HepG2 (cell line): ENCODE results near the gene RNF168. TPM values are rescaled to one million over a fixed set of nuclear protein-coding genes. Genes with fewer than 3 reads are reported as not detected.

Source experiments
- BCL6 ChIP-seq: IDR thresholded peaks from 2 replicates; pipeline ENCODE4 v1.6.1; 2016; ENCODE audit warnings: missing genetic modification reagents, missing compliant biosample characterization
- CBX5 ChIP-seq: sonication (generic); formaldehyde crosslinking; IDR thresholded peaks from 2 replicates; pipeline ENCODE4 v1.4.0; 2020; ENCODE audit warnings: missing genetic modification reagents, borderline replicate concordance
- CCDC6 ChIP-seq: sonication (generic); formaldehyde crosslinking; IDR thresholded peaks from 2 replicates; pipeline ENCODE4 v1.8.1; 2022; ENCODE audit warnings: mild to moderate bottlenecking, missing genetic modification reagents, moderate library complexity
- IRF2 ChIP-seq: IDR thresholded peaks from 2 replicates; pipeline ENCODE4 v1.6.1; 2018; ENCODE audit warnings: missing genetic modification reagents, missing compliant biosample characterization
- JARID2 ChIP-seq: sonication (generic); formaldehyde crosslinking; IDR thresholded peaks from 2 replicates; pipeline ENCODE4 v1.8.1; 2023; ENCODE audit warnings: missing genetic modification reagents, inconsistent platforms; ENCODE audit not compliant: insufficient replicate concordance
- PLRG1 ChIP-seq: fragments of 450-650 bp; conservative IDR thresholded peaks from 2 replicates; pipeline ENCODE4 v1.6.1; 2016
- TBX3 ChIP-seq: fragments of 450-650 bp; IDR thresholded peaks from 2 replicates; pipeline ENCODE4 v1.6.1; 2017; ENCODE audit warnings: antibody characterized with exemption, mild to moderate bottlenecking, inconsistent platforms, borderline replicate concordance
- ZBTB3 ChIP-seq: sonication (generic); formaldehyde crosslinking; IDR thresholded peaks from 2 replicates; pipeline ENCODE4 v1.4.0; 2020; ENCODE audit warnings: low read depth, mild to moderate bottlenecking, moderate library complexity, missing genetic modification reagents, borderline replicate concordance
- ZFX ChIP-seq: sonication (generic); formaldehyde crosslinking; IDR thresholded peaks from 2 replicates; pipeline ENCODE4 v1.4.0; 2020; ENCODE audit warnings: mild to moderate bottlenecking, low read depth, missing genetic modification reagents, moderate library complexity
- ZHX2 ChIP-seq, 2 experiments: sonication (generic) in 1 of 2; formaldehyde crosslinking in 1 of 2; IDR thresholded peaks; 2 replicates each; pipeline versions ENCODE4 v1.6.1 to v1.9.0; 2014 to 2022; ENCODE audit warnings: antibody characterized with exemption in 1 of 2, borderline replicate concordance in 1 of 2, inconsistent platforms in 1 of 2, low read depth in 1 of 2, missing genetic modification reagents in 1 of 2
- ZMAT3 ChIP-seq: sonication (generic); formaldehyde crosslinking; conservative IDR thresholded peaks from 2 replicates; pipeline ENCODE4 v1.7.0; 2021; ENCODE audit warnings: missing genetic modification reagents
- ZNF20 ChIP-seq: sonication (generic); formaldehyde crosslinking; IDR thresholded peaks from 2 replicates; pipeline ENCODE4 v1.4.0; 2020; ENCODE audit warnings: mild to moderate bottlenecking, moderate library complexity, missing genetic modification reagents
- ZNF441 ChIP-seq: sonication (generic); formaldehyde crosslinking; IDR thresholded peaks from 2 replicates; pipeline ENCODE4 v1.7.0; 2021; ENCODE audit warnings: missing genetic modification reagents, borderline replicate concordance
- ZNF562 ChIP-seq: sonication (generic); formaldehyde crosslinking; IDR thresholded peaks from 2 replicates; pipeline ENCODE4 v1.8.0; 2022; ENCODE audit warnings: missing genetic modification reagents, borderline replicate concordance
- ZNF788 ChIP-seq: sonication (generic); formaldehyde crosslinking; IDR thresholded peaks from 2 replicates; pipeline ENCODE4 v1.5.0; 2020; ENCODE audit warnings: mild to moderate bottlenecking, missing genetic modification reagents, borderline replicate concordance
- ZSCAN12 ChIP-seq: sonication (generic); formaldehyde crosslinking; IDR thresholded peaks from 2 replicates; pipeline ENCODE4 v1.9.0; 2021; ENCODE audit warnings: mild to moderate bottlenecking, missing genetic modification reagents
- polyA plus RNA-seq, 8 experiments: library from polyadenylated mRNA; depleted of rRNA in 3 of 8; stranded (reverse) in 7 of 8; unstranded in 1 of 8; fragments of >200 nt; fragmentation: Illumina TruSeq in 4 of 8; extraction: Trizol in 4 of 8; gene quantifications; 2 replicates each; pipeline versions ENCODE4 v1.2.1 to v1.2.3, GENCODE V29; 2011 to 2016; ENCODE audit warnings: low read depth in 4 of 8, missing spikeins in 1 of 8, mixed read lengths in 1 of 8; ENCODE audit not compliant: insufficient read depth in 1 of 8
- total RNA-seq, 5 experiments: library from RNA; depleted of rRNA; stranded (reverse); fragments of >200 nt; fragmentation: Illumina TruSeq; extraction: Trizol; gene quantifications; 2 replicates each; pipeline ENCODE4 v1.2.3, GENCODE V29; 2016; ENCODE audit warnings: low read depth in 1 of 5
- TF ChIP-seq, protein P1 (sequence below): sonication (generic); formaldehyde crosslinking; IDR thresholded peaks from 2 replicates; pipeline ENCODE4 v1.8.1; 2022; ENCODE audit warnings: low read depth, mild to moderate bottlenecking, missing genetic modification reagents
- TF ChIP-seq, protein P2 (sequence below): IDR thresholded peaks from 2 replicates; pipeline ENCODE4 v1.6.1; 2016; ENCODE audit warnings: missing biosample characterization, missing genetic modification reagents, low read depth

The RNF168 gene
- total and polyA plus RNA-seq, 2 of the 13 experiments (the other 11 are each of a cell fraction or from before 2014, with no cell fraction given) = 3.7 to 22.9 TPM

- TF ChIP-seq, protein P1, sequence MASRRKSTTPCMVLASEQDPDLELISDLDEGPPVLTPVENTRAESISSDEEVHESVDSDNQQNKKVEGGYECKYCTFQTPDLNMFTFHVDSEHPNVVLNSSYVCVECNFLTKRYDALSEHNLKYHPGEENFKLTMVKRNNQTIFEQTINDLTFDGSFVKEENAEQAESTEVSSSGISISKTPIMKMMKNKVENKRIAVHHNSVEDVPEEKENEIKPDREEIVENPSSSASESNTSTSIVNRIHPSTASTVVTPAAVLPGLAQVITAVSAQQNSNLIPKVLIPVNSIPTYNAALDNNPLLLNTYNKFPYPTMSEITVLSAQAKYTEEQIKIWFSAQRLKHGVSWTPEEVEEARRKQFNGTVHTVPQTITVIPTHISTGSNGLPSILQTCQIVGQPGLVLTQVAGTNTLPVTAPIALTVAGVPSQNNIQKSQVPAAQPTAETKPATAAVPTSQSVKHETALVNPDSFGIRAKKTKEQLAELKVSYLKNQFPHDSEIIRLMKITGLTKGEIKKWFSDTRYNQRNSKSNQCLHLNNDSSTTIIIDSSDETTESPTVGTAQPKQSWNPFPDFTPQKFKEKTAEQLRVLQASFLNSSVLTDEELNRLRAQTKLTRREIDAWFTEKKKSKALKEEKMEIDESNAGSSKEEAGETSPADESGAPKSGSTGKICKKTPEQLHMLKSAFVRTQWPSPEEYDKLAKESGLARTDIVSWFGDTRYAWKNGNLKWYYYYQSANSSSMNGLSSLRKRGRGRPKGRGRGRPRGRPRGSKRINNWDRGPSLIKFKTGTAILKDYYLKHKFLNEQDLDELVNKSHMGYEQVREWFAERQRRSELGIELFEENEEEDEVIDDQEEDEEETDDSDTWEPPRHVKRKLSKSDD = no peak
- TF ChIP-seq CBX5 (CRISPR knock-in tag) (peak; percentile 21; the same call in 1 of the 2 replicates), JARID2 (CRISPR knock-in tag) (no peak), ZHX2 (IDR thresholded peaks at IDR 0.05; ENCODE audit: low read depth) (peak; percentile 71), ZHX2 (CRISPR knock-in tag; IDR thresholded peaks at IDR 0.05; ENCODE audit: borderline replicate concordance) (no peak), TBX3 (no peak), ZFX (CRISPR knock-in tag) (peak; percentile 33), ZSCAN12 (CRISPR knock-in tag) (no peak), ZNF562 (CRISPR knock-in tag) (no peak), IRF2 (CRISPR knock-in tag) (peak; percentile 91), ZNF788 (CRISPR knock-in tag) (peak; percentile 67; the same call in 1 of the 2 replicates), ZMAT3 (CRISPR knock-in tag) (peak; percentile 33; the same call in 1 of the 2 replicates), ZBTB3 (CRISPR knock-in tag) (peak; percentile 45; the same call in 1 of the 2 replicates), PLRG1 (no peak), CCDC6 (CRISPR knock-in tag) (peak; percentile 83), ZNF20 (CRISPR knock-in tag) (no peak; the same call in 1 of the 2 replicates), ZNF441 (CRISPR knock-in tag) (no peak), BCL6 (CRISPR knock-in tag) (no peak; the same call in 1 of the 2 replicates)
- TF ChIP-seq, protein P2, sequence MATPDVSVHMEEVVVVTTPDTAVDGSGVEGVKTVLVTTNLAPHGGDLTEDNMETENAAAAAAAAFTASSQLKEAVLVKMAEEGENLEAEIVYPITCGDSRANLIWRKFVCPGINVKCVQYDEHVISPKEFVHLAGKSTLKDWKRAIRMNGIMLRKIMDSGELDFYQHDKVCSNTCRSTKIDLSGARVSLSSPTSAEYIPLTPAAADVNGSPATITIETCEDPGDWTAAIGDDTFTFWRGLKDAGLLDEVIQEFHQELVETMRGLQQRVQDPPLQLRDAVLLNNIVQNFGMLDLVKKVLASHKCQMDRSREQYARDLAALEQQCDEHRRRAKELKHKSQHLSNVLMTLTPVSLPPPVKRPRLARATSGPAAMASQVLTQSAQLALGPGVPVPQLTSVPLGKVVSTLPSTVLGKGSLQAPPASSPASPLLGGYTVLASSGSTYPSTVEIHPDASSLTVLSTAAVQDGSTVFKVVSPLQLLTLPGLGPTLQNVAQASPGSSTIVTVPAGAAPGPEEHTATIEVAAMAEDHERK = peak; percentile 59
These were observed at the start of gene RNF168 (continued) for GRCh38 chr3:196503196-196504076.
